ENCODE results near the gene DBF4B.

GRCh38 chr17:44795421-44795820 lies 87.0 kb downstream of the DBF4B start:
- TF ChIP-seq CTCF (conservative IDR thresholded peaks at IDR 0.05; ENCODE audit: low read depth, low read length): no peak
- TF ChIP-seq EZH2 (IDR thresholded peaks at IDR 0.05; ENCODE audit: borderline replicate concordance, low read depth, low read length, poor library complexity, severe bottlenecking): no peak
